GM23338 (cell line): ENCODE measurements around the gene ANKRD55. TPM values are rescaled to one million over a fixed set of nuclear protein-coding genes. Genes with fewer than 3 reads are reported as not detected.

ENCODE experiments used
- ATAC-seq: fragments of 200-7000 bp; cut with Tn5 transposase; 3 replicates; pipeline ENCODE4 v1.9.1; 2020
- DNase-seq: peaks from one replicate; pipeline ENCODE4 v3.0.0-alpha.2; 2015; ENCODE audit warnings: low spot score
- H2AFZ ChIP-seq: fragments of 200-600 bp; sonication (generic); 2 replicates; pipeline ENCODE4 v1.8.0; 2016; ENCODE audit warnings: antibody characterized with exemption, mild to moderate bottlenecking, moderate library complexity
- H3F3A ChIP-seq: fragments of 200-600 bp; sonication (generic); replicated peaks from 2 replicates; pipeline ENCODE4 v1.8.0; 2017; ENCODE audit warnings: antibody characterized with exemption, mixed run types, low read depth
- H3K27ac ChIP-seq: fragments of 200-600 bp; sonication (generic); 2 replicates; pipeline ENCODE4 v1.6.1; 2016; ENCODE audit warnings: low read depth
- H3K27me3 ChIP-seq: fragments of 200-600 bp; sonication (generic); 2 replicates; pipeline ENCODE4 v1.8.0; 2016; ENCODE audit warnings: mild to moderate bottlenecking, mixed run types, moderate library complexity; ENCODE audit not compliant: insufficient read depth
- H3K36me3 ChIP-seq: fragments of 200-600 bp; sonication (generic); 2 replicates; pipeline ENCODE4 v1.8.0; 2016; ENCODE audit warnings: mild to moderate bottlenecking; ENCODE audit not compliant: insufficient read depth
- H3K4me1 ChIP-seq: fragments of 200-600 bp; sonication (generic); 2 replicates; pipeline ENCODE4 v1.8.0; 2016; ENCODE audit warnings: mild to moderate bottlenecking, moderate library complexity; ENCODE audit not compliant: insufficient read depth
- H3K4me2 ChIP-seq: fragments of 200-600 bp; sonication (generic); 2 replicates; pipeline ENCODE4 v1.7.1; 2017; ENCODE audit warnings: mixed run types
- H3K4me3 ChIP-seq: fragments of 200-600 bp; sonication (generic); 2 replicates; pipeline ENCODE4 v1.6.1; 2016; ENCODE audit warnings: mixed run types
- H3K79me2 ChIP-seq: fragments of 200-600 bp; sonication (generic); replicated peaks from 2 replicates; pipeline ENCODE4 v1.8.0; 2017; ENCODE audit warnings: mild to moderate bottlenecking; ENCODE audit not compliant: insufficient read depth
- H3K9me2 ChIP-seq: fragments of 200-600 bp; sonication (generic); 2 replicates; pipeline ENCODE4 v1.8.0; 2017; ENCODE audit not compliant: insufficient read depth
- H4K20me1 ChIP-seq: fragments of 200-600 bp; sonication (generic); replicated peaks from 2 replicates; pipeline ENCODE4 v1.8.0; 2017; ENCODE audit warnings: mild to moderate bottlenecking; ENCODE audit not compliant: insufficient read depth
- H3K27ac Mint-ChIP-seq: 2 replicates; pipeline ENCODE4 v1.8.0; 2020; ENCODE audit warnings: inconsistent platforms, mild to moderate bottlenecking, moderate library complexity, mixed read lengths
- H3K27me3 Mint-ChIP-seq: 3 replicates; pipeline ENCODE4 v1.8.0; 2022; ENCODE audit warnings: low read depth, mild to moderate bottlenecking, moderate library complexity, mixed read lengths, inconsistent platforms; ENCODE audit not compliant: insufficient read depth, poor library complexity
- H3K36me3 Mint-ChIP-seq: 3 replicates; pipeline ENCODE4 v1.8.0; 2021; ENCODE audit warnings: low read depth, mild to moderate bottlenecking, inconsistent platforms, moderate library complexity, mixed read lengths
- H3K4me1 Mint-ChIP-seq: 3 replicates; pipeline ENCODE4 v1.8.0; 2020; ENCODE audit warnings: mild to moderate bottlenecking, inconsistent platforms, mixed read lengths
- H3K4me3 Mint-ChIP-seq: 3 replicates; pipeline ENCODE4 v1.8.0; 2021; ENCODE audit warnings: moderate library complexity, mild to moderate bottlenecking, inconsistent platforms, mixed read lengths
- H3K9me3 Mint-ChIP-seq: 3 replicates; pipeline ENCODE4 v1.8.0; 2020; ENCODE audit warnings: moderate library complexity, mild to moderate bottlenecking, inconsistent platforms, mixed read lengths
- CREB1 ChIP-seq: fragments of 250-450 bp; sonication (Bioruptor Pico); IDR thresholded peaks from 2 replicates; pipeline ENCODE4 v1.5.0; 2020; ENCODE audit warnings: low read depth, mild to moderate bottlenecking, moderate library complexity
- EZH2 ChIP-seq: fragments of 200-600 bp; sonication (generic); IDR thresholded peaks from one replicate; pipeline ENCODE4 v1.8.0; 2017; ENCODE audit warnings: antibody characterized with exemption, mild to moderate bottlenecking, low read depth; ENCODE audit not compliant: unreplicated experiment
- EZH2phosphoT487 ChIP-seq: fragments of 200-600 bp; sonication (generic); IDR thresholded peaks from one replicate; pipeline ENCODE4 v1.8.1; 2018; ENCODE audit warnings: antibody characterized with exemption; ENCODE audit not compliant: unreplicated experiment
- JUNB ChIP-seq: IDR thresholded peaks from one replicate; pipeline ENCODE4 v1.6.1; 2016; ENCODE audit warnings: antibody characterized with exemption; ENCODE audit not compliant: unreplicated experiment
- NANOG ChIP-seq: IDR thresholded peaks from 2 replicates; pipeline ENCODE4 v1.6.1; 2016; ENCODE audit warnings: antibody characterized with exemption, borderline replicate concordance
- POLR2AphosphoS5 ChIP-seq: IDR thresholded peaks from 2 replicates; pipeline ENCODE4 v1.6.1; 2016; ENCODE audit warnings: antibody characterized with exemption, low read depth
- STAT1 ChIP-seq: IDR thresholded peaks from one replicate; pipeline ENCODE4 v1.6.1; 2016; ENCODE audit warnings: antibody characterized with exemption; ENCODE audit not compliant: unreplicated experiment
- ZNF114 ChIP-seq: fragments of 250-450 bp; sonication (Bioruptor Pico); IDR thresholded peaks from 2 replicates; pipeline ENCODE4 v1.5.0; 2020; ENCODE audit warnings: mild to moderate bottlenecking, moderate library complexity
- ZNF331 ChIP-seq: fragments of 250-450 bp; sonication (Bioruptor Pico); IDR thresholded peaks from 2 replicates; pipeline ENCODE4 v1.5.0; 2020; ENCODE audit warnings: low read depth, mild to moderate bottlenecking, moderate library complexity
- polyA plus RNA-seq: library from polyadenylated mRNA; unstranded; fragments of >200 nt; fragmentation: Nextera tagmentation; extraction: Ambion mirVana; gene quantifications from 2 replicates; pipeline ENCODE4 v1.2.1, GENCODE V29; 2016
- total RNA-seq: library from RNA; depleted of rRNA; stranded (reverse); fragments of >200 nt; shearing (Covaris generic); gene quantifications from 2 replicates; pipeline ENCODE4 v1.2.3, GENCODE V29; 2014
- TF ChIP-seq, protein P1 (sequence below): IDR thresholded peaks from one replicate; pipeline ENCODE4 v1.6.1; 2018; ENCODE audit warnings: antibody characterized with exemption; ENCODE audit not compliant: unreplicated experiment
- TF ChIP-seq, protein P2 (sequence below): IDR thresholded peaks from 2 replicates; pipeline ENCODE4 v1.6.1; 2016; ENCODE audit warnings: antibody characterized with exemption
- TF ChIP-seq, protein P3 (sequence below), 2 experiments: fragments of 200-600 bp in 1 of 2; sonication (generic) in 1 of 2; conservative IDR thresholded peaks; 2 replicates each; pipeline versions ENCODE4 v1.5.1 to v1.6.1; 2016 to 2017; ENCODE audit warnings: antibody characterized with exemption in 2 of 2, low read depth in 2 of 2, mild to moderate bottlenecking in 2 of 2, moderate library complexity in 1 of 2

The ANKRD55 gene
- total and polyA plus RNA-seq, 2 experiments from 2014 or later, result not detected

DNA sequence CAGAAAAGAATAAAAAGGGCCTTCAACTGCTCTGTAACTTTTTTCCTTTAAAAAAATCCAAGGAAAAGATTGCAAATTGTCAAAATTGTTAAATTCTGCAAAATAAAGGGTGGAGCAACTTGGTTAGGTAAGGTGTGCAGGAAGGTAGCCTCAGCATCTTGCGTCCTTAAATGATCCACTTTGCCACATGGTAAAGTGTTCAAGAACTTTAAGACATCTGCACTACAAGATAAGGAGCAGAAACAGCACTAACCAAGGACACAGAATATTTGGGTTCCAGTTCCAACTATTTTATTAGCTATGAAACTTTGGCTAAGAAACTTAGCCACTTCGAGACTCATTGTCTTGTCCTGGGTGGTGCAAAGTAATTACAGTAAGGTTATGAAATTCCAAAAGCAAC, 53.7 kb downstream of the ANKRD55 start (continued):
- TF ChIP-seq, protein P1, sequence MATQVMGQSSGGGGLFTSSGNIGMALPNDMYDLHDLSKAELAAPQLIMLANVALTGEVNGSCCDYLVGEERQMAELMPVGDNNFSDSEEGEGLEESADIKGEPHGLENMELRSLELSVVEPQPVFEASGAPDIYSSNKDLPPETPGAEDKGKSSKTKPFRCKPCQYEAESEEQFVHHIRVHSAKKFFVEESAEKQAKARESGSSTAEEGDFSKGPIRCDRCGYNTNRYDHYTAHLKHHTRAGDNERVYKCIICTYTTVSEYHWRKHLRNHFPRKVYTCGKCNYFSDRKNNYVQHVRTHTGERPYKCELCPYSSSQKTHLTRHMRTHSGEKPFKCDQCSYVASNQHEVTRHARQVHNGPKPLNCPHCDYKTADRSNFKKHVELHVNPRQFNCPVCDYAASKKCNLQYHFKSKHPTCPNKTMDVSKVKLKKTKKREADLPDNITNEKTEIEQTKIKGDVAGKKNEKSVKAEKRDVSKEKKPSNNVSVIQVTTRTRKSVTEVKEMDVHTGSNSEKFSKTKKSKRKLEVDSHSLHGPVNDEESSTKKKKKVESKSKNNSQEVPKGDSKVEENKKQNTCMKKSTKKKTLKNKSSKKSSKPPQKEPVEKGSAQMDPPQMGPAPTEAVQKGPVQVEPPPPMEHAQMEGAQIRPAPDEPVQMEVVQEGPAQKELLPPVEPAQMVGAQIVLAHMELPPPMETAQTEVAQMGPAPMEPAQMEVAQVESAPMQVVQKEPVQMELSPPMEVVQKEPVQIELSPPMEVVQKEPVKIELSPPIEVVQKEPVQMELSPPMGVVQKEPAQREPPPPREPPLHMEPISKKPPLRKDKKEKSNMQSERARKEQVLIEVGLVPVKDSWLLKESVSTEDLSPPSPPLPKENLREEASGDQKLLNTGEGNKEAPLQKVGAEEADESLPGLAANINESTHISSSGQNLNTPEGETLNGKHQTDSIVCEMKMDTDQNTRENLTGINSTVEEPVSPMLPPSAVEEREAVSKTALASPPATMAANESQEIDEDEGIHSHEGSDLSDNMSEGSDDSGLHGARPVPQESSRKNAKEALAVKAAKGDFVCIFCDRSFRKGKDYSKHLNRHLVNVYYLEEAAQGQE, result no peak
- TF ChIP-seq EZH2 (no peak), ZNF331 (CRISPR knock-in tag) (no peak), NANOG (no peak), JUNB (no peak), POLR2AphosphoS5 (no peak), STAT1 (no peak), ZNF114 (CRISPR knock-in tag) (no peak), EZH2phosphoT487 (no peak)
- TF ChIP-seq, protein P2, sequence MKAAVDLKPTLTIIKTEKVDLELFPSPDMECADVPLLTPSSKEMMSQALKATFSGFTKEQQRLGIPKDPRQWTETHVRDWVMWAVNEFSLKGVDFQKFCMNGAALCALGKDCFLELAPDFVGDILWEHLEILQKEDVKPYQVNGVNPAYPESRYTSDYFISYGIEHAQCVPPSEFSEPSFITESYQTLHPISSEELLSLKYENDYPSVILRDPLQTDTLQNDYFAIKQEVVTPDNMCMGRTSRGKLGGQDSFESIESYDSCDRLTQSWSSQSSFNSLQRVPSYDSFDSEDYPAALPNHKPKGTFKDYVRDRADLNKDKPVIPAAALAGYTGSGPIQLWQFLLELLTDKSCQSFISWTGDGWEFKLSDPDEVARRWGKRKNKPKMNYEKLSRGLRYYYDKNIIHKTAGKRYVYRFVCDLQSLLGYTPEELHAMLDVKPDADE, result no peak
- TF ChIP-seq, protein P3, sequence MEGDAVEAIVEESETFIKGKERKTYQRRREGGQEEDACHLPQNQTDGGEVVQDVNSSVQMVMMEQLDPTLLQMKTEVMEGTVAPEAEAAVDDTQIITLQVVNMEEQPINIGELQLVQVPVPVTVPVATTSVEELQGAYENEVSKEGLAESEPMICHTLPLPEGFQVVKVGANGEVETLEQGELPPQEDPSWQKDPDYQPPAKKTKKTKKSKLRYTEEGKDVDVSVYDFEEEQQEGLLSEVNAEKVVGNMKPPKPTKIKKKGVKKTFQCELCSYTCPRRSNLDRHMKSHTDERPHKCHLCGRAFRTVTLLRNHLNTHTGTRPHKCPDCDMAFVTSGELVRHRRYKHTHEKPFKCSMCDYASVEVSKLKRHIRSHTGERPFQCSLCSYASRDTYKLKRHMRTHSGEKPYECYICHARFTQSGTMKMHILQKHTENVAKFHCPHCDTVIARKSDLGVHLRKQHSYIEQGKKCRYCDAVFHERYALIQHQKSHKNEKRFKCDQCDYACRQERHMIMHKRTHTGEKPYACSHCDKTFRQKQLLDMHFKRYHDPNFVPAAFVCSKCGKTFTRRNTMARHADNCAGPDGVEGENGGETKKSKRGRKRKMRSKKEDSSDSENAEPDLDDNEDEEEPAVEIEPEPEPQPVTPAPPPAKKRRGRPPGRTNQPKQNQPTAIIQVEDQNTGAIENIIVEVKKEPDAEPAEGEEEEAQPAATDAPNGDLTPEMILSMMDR (conservative IDR thresholded peaks at IDR 0.05; ENCODE audit: low read depth in 2 of 2), result no peak

DNA sequence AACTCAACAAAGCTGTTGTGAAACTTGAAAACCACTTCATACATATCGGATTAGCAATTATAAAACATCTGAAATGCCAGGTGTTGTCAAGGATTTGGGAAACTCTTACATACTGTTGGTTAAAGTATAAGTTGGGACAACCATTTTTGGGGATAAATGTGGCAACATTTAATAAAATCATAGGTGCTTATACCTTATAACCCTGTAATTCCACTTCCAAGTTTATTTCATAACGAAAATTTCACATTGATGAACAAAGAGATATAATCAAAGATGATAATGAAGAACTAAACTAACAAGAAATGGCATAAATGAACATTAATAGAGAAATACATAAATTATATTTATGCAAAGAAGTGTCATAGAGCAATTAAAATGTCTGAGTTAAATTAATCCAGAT, 54.3 kb downstream of the ANKRD55 start:
- Histone ChIP-seq H3K4me3 (no peak overlapping the region), H3F3A (no peaks in the 10 kb centered on the region), H3K9me2 (peaks cover 10% of the 10 kb centered on the region; the same call in 1 of the 2 replicates), H3K36me3 (no peaks in the 10 kb centered on the region), H2AFZ (no peak overlapping the region), H3K4me1 (peaks cover 6% of the 10 kb centered on the region; the same call in 1 of the 2 replicates), H3K27ac (no peak overlapping the region), H3K4me2 (no peak overlapping the region), H4K20me1 (no peaks in the 10 kb centered on the region), H3K27me3 (no peaks in the 10 kb centered on the region), H3K79me2 (no peaks in the 10 kb centered on the region)
- Mint-ChIP-seq H3K27ac (no peak overlapping the region), H3K4me3 (no peak overlapping the region), H3K27me3 (peaks cover 3% of the 10 kb centered on the region), H3K9me3 (no peaks in the 10 kb centered on the region), H3K4me1 (peaks cover 10% of the 10 kb centered on the region), H3K36me3 (no peaks in the 10 kb centered on the region)
- no peak for DNase-seq
- no peak for ATAC-seq
- TF ChIP-seq POLR2AphosphoS5, result no peak
- no peak for TF ChIP-seq EZH2
- TF ChIP-seq, protein P1, result no peak
- TF ChIP-seq, protein P2, result no peak
- TF ChIP-seq STAT1, result no peak
- no peak for TF ChIP-seq EZH2phosphoT487
- no peak for TF ChIP-seq CREB1 (CRISPR knock-in tag)
- no peak for TF ChIP-seq ZNF331 (CRISPR knock-in tag)
- no peak for TF ChIP-seq NANOG
- TF ChIP-seq ZNF114 (CRISPR knock-in tag), result no peak
- no peak for TF ChIP-seq JUNB
- TF ChIP-seq, protein P3 (conservative IDR thresholded peaks at IDR 0.05; ENCODE audit: low read depth in 2 of 2), result no peak
